GM20000 (cell line): ENCODE data around the gene ANO2.

Source experiments
- DNase-seq: peaks from one replicate; pipeline ENCODE4 v3.0.0; 2012; ENCODE audit warnings: low spot score
- CTCF ChIP-seq: IDR thresholded peaks from 2 replicates; pipeline ENCODE4 v1.5.1; 2012; ENCODE audit warnings: mild to moderate bottlenecking, control low read depth; ENCODE audit errors: extremely low read depth, missing control alignments

ANO2 gene

GRCh38 chr12:5817246-5817645 lies 127.8 kb downstream of the ANO2 start:
- no peak for TF ChIP-seq CTCF
- DNase-seq: no peak

GRCh38 chr12:5809586-5809985 lies 135.5 kb downstream of the ANO2 start:
- no peak for DNase-seq
- no peak for TF ChIP-seq CTCF

- no peak for TF ChIP-seq CTCF
- no peak for DNase-seq
Measured at GRCh38 chr12:5808981-5809380, 136.1 kb downstream of the ANO2 start.

- no peak for TF ChIP-seq CTCF
- no peak for DNase-seq
Measured at GRCh38 chr12:5807514-5808219, 137.4 kb downstream of the ANO2 start.

GRCh38 chr12:5807090-5807414 lies 138.0 kb downstream of the ANO2 start:
- TF ChIP-seq CTCF: no peak
- no peak for DNase-seq

- no peak for DNase-seq
- TF ChIP-seq CTCF: no peak
Measured at GRCh38 chr12:5806371-5807089, 138.5 kb downstream of the ANO2 start.

GRCh38 chr12:5803532-5803931 lies 141.5 kb downstream of the ANO2 start:
- no peak for TF ChIP-seq CTCF
- no peak for DNase-seq
